GM19328 (cell line): ENCODE data around the gene ENOPH1.

Experiments
- ATAC-seq: cut with Tn5 transposase; IDR thresholded peaks from one replicate; pipeline ENCODE4 v1.9.1; 2021; ENCODE audit warnings: mild to moderate bottlenecking, moderate library complexity; ENCODE audit not compliant: unreplicated experiment

The ENOPH1 gene

GRCh38 chr4:82508011-82508410 is 77.6 kb downstream of the ENOPH1 start:
- no peak for ATAC-seq

- no peak for ATAC-seq
These were observed 78.5 kb downstream of the ENOPH1 start for GRCh38 chr4:82508806-82509428.

GRCh38 chr4:82510216-82510615 is 79.8 kb downstream of the ENOPH1 start:
- ATAC-seq, result no peak
